ENCODE results near the gene RPL39L. TPM values are rescaled to one million over a fixed set of nuclear protein-coding genes. Genes with fewer than 3 reads are reported as not detected.

The RPL39L gene
- total and polyA plus RNA-seq, 10 of the 15 experiments (the other 5 are each of a cell fraction or from before 2014, with no cell fraction given), result 12.5 to 67.8 (median 31.3) TPM

DNA sequence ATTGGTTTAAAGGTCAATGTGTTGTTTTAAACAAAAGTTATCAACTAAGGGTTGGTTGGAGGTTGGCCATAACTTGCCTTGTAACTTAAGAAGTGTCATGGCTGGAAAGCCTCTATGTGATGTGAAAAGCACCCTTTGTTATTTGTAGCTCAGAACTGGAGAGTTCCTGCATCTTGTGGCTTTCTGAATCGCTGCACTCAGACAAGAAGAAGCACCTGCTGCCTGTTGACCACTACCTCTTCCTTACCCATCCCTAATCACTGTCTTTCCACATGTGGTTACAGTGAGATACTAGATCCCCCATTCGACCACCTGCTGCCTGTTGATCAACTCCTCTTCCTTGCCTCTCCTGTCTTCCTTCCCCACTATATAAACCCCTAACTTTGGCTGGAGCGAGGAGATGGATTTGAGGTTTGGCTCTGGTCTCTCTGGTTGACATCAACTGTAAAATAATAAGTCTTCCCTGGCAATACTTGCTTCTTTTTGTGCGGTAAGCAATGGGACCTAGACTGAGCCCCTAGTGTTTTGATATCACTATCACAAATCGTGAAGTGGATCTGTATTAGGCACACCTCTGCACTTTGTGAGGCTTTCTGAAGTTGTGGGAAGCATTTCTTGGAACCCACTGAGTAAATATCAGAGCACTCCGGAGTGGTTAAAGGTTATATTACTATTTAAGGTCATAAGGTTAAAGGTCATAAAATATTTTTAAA, 13.8 kb downstream of the RPL39L start (continued):
- TF ChIP-seq BHLHE40 (IDR thresholded peaks at IDR 0.05; ENCODE audit: borderline replicate concordance in 1 of 2, low read depth in 2 of 2, low read length in 1 of 2) (no peak), SIX5 (IDR thresholded peaks at IDR 0.05; ENCODE audit: low read depth, low read length, severe bottlenecking) (peak; percentile 4), PAX5 (IDR thresholded peaks at IDR 0.05; ENCODE audit: borderline replicate concordance, low read depth, low read length) (peak; percentile 45; the same call in 1 of the 2 replicates), STAT3 (IDR thresholded peaks at IDR 0.05; ENCODE audit: low read depth, low read length) (no peak), YY1 (IDR thresholded peaks at IDR 0.05; ENCODE audit: low read depth, low read length) (peak; percentile 70)

DNA sequence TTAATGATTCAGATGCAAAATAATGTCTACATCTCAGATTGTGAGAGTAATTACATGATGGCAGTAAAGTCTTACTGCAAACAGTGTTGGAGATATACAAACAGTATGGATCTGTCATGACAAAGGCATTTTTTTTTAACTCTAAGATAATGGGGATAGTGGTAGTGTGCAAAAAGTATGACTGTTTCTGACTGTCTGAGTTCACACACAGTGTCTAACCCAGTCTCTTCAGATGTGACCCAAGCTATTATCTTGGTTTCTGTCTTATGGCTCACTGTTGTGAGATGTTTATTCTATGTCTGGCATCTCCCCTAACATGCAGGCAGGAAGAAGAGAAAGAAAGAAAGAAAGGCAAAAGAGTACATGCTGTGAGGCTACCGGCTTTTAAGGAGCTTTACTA, 17.0 kb downstream of the RPL39L start:
- Histone ChIP-seq H3K79me2 (ENCODE audit: control insufficient read depth, insufficient read depth, low read length) (no peaks in the 10 kb centered on the region), H3K27me3 (replicated peaks in 1 of 2; ENCODE audit: control insufficient read depth in 2 of 2, insufficient read depth in 2 of 2, low read length in 1 of 2) (no peaks in the 10 kb centered on the region), H3K9ac (ENCODE audit: control insufficient read depth, insufficient read depth, low read length) (no peak overlapping the region), H3K27ac (ENCODE audit: control insufficient read depth, insufficient read depth) (no peak overlapping the region), H2AFZ (ENCODE audit: control insufficient read depth, low read depth, low read length) (no peak overlapping the region), H4K20me1 (ENCODE audit: control insufficient read depth, insufficient read depth) (no peaks in the 10 kb centered on the region), H3K4me1 (ENCODE audit: control insufficient read depth, insufficient read depth, low read length) (peaks cover 10% of the 10 kb centered on the region), H3K4me2 (ENCODE audit: control insufficient read depth, insufficient read depth) (no peak overlapping the region), H3K36me3 (ENCODE audit: control insufficient read depth in 2 of 2, insufficient read depth in 2 of 2, low read length in 1 of 2) (no peaks in the 10 kb centered on the region), H3K9me3 (replicated peaks; ENCODE audit: control insufficient read depth, insufficient read depth, low read length) (peaks cover 2% of the 10 kb centered on the region; the same call in 2 of the 3 replicates), H3K4me3 (no peak overlapping the region)
- SMC1A ChIA-PET (ENCODE audit: uncharacterized antibody, unreplicated experiment), result interaction anchor here (0.7 to 1.7 kb wide), 4 partner anchors 13 to 119 kb away, joined by 3 to 4 read pairs (median 3); no protein-coding TSS in a partner anchor
- in situ Hi-C loops (cut with MboI) (no loop called here), intact Hi-C loops (cut with micrococcal nuclease; ENCODE audit: unreplicated experiment) (no loop called here)
- POLR2A ChIA-PET, result interaction anchor here (0.7 kb wide), 1 partner anchor 43 kb away, joined by 3 read pairs; no protein-coding TSS in a partner anchor
- RAD21 ChIA-PET (ENCODE audit: unreplicated experiment), result interaction anchor here (2.4 kb wide), 1 partner anchor 10 kb away, joined by 9 read pairs; no protein-coding TSS in a partner anchor
- TF ChIP-seq TBL1XR1 (IDR thresholded peaks at IDR 0.05; ENCODE audit: low read depth, low read length) (no peak), ZSCAN29 (IDR thresholded peaks at IDR 0.05) (no peak), CBX5 (IDR thresholded peaks at IDR 0.05; ENCODE audit: low read depth) (no peak), GABPA (IDR thresholded peaks at IDR 0.05; ENCODE audit: low read depth) (no peak), POLR2AphosphoS2 (IDR thresholded peaks at IDR 0.05; ENCODE audit: low read depth, low read length) (no peak), KDM1A (IDR thresholded peaks at IDR 0.05; ENCODE audit: borderline replicate concordance) (no peak), RAD51 (IDR thresholded peaks at IDR 0.05) (no peak), PML (IDR thresholded peaks at IDR 0.05; ENCODE audit: low read length) (no peak)
- TF ChIP-seq, protein P1, sequence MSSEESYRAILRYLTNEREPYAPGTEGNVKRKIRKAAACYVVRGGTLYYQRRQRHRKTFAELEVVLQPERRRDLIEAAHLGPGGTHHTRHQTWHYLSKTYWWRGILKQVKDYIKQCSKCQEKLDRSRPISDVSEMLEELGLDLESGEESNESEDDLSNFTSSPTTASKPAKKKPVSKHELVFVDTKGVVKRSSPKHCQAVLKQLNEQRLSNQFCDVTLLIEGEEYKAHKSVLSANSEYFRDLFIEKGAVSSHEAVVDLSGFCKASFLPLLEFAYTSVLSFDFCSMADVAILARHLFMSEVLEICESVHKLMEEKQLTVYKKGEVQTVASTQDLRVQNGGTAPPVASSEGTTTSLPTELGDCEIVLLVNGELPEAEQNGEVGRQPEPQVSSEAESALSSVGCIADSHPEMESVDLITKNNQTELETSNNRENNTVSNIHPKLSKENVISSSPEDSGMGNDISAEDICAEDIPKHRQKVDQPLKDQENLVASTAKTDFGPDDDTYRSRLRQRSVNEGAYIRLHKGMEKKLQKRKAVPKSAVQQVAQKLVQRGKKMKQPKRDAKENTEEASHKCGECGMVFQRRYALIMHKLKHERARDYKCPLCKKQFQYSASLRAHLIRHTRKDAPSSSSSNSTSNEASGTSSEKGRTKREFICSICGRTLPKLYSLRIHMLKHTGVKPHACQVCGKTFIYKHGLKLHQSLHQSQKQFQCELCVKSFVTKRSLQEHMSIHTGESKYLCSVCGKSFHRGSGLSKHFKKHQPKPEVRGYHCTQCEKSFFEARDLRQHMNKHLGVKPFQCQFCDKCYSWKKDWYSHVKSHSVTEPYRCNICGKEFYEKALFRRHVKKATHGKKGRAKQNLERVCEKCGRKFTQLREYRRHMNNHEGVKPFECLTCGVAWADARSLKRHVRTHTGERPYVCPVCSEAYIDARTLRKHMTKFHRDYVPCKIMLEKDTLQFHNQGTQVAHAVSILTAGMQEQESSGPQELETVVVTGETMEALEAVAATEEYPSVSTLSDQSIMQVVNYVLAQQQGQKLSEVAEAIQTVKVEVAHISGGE (CRISPR knock-in tag; IDR thresholded peaks at IDR 0.05), result no peak
- FAIRE-seq (no peak), DNase-seq (ENCODE audit: low read depth, low spot score) (no peak), ATAC-seq (no peak)
- no TSS peak for BruUV-seq (replicated peaks)
- CTCF ChIA-PET, result interaction anchor here (4.3 kb wide), 1 partner anchor 9 kb away, joined by 24 read pairs; no protein-coding TSS in a partner anchor
- WGBS (ENCODE audit: insufficient coverage, insufficient replicate concordance, low lambda C conversion rate, missing lambda C conversion rate), result 100% methylated on average over 1 of the region's 1 CpG

All from GM12878 (cell line).